ENCODE data around the gene RBBP9.
"Not testable (repeated sequence)": the region's sequence is repeated elsewhere in the genome, so short reads cannot be mapped to it uniquely, and the experiment has no call there.

The RBBP9 gene

DNA sequence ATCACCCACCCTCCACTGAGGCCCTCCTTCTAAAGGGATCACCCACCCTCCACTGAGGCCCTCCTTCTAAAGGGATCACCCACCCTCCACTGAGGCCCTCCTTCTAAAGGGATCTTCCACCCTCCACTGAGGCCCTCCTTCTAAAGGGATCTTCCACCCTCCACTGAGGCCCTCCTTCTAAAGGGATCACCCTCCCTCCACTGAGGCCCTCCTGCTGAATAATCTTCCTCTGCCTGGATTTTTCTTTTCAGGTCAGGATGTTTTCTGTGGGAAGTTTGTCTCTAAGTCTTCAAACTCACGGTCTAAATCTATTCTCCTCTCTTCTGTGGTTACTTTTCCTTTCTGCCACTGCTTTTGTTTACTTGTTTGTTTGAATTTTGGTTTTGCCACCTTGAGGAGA is 4.6 kb upstream of the RBBP9 start:
- DNase-seq, result not testable (repeated sequence)

DNA sequence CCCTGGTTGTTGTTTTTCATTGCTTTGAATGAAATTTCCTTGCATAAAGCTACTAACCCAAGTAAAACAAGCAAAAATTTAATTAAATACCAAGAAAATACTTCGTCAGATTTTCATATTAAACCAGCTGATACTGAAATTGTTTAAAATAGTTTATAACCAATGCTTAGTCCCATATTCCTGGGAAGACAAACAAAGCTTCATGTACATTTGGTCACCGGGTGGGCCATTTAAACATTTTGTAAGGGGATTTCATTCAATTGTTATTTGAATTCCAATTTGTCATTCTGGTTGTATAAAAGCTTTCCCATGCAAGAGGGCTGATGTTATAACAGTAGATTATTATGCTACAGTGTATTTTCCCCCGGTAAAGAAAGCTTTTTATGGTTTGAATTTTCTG is 578 bp upstream of the RBBP9 start:
- no peak for DNase-seq

GRCh38 chr20:18496042-18496441 is 983 bp downstream of the RBBP9 start:
- no peak for DNase-seq

DNA sequence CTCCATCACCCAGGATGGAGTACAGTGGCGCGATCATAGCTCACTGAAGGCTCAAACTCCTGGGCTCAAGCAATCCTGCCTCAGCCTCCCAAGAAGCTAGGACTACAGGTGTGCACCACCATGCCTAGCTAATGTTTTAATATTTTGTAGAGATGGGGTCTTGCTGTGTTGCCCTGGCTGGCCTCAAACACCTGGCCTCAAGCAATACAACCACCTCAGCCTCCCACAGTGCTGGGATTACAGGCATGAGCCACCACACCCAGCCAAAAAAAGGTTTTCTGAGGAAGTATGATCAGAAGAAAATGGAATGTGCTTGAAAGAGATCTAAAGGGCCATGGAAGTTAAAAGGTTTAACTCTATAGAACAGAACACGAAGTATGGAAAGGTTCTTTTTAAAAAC is 8.7 kb downstream of the RBBP9 start:
- no peak for DNase-seq

- no peak for DNase-seq
These were observed 15.4 kb downstream of the RBBP9 start for GRCh38 chr20:18481596-18481995.

DNA sequence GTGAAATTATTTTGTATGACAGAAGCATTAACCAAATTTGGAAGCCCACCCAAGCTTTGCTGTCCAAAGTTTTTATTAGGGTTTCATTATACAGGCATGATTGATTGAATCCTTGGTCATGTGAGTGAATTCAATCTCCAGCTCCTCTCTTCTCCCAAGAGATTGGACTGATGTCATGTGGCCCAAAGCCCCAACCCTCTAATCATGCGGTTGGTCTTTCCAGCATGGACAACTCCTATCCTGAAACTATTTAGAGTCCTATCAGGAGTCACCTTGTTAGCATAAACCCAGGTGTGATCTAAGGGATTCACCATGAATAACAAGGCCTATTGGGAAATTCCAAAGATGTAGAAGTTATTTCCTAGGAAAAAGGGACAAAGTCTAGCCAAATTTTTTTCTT is 19.2 kb downstream of the RBBP9 start:
- no peak for DNase-seq

DNA sequence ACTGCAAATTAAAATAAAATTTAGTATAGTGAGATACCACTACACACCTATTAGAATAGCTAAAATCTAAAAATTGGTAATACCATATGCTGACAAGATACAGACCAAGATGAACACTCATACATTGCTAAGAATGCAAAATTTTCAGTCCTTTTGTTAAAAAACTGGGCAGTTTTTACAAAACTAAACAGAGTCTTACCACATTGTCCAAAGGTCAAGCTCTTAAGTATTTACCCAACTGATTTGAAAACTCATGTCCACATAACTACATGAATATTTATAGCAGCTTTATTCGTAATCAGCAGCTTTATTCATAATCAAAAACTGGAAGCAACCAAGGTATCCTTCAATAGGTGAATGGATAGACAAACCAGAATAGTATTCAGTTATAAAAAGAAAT is 19.8 kb downstream of the RBBP9 start:
- no peak for DNase-seq

GRCh38 chr20:18466894-18467730 is 29.9 kb downstream of the RBBP9 start, which contains the start of the genes DZANK1 and POLR3F:
TSS of gene DZANK1 (minus strand) at chr20:18467030. CDS start at chr20:18465358, 1,672 bp downstream.
TSS of gene POLR3F (plus strand) at chr20:18467390. CDS start at chr20:18467507, 117 bp downstream.
- DNase-seq, result peak; percentile 88

DNA sequence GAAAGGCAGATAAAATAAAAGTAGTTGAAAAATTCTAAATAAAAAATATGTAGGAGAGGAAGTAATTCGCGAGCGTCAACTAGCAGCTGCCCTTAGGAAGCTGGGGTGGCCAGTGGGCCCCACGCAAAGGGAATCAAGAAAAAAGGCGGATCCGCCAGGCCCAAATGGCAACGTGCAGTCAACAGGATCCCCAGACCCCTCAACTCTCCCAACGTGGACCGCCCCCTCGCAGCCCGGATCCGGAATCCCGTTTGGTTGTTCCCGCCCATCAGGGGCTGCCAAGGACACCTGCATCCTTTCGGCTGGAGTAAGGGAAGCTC is 30.5 kb downstream of the RBBP9 start:
- peak; percentile 64 for DNase-seq

DNA sequence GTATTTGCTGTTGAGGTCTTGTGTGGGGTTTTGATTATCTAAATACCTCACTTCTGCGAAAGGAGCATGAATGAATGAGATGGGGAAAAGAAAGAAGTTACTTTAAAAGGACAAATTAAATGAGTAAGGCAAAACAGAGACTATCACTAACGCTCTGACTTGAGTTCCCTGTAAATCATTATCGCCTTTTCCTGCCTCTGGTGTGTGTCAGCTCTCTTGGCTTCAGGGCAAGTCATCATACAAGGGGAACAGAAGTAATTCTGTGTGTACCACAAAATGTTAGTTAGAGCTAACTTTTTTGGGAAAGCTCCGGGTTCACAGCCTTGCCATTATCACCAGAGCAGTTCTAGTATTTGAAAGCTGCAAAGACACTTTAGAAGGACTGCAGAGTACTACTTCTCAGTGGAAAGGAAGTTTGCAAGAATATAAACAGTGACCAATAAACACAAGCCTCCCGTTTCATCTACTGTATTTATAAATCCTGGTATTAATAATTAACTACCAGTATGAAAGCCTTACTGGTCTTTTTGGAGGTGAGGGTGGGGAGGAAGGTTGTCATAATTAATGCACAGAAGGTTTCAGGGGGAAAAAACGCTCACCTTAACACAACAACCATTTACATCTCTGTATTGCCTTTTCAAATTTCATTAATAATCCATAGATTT is 31.4 kb downstream of the RBBP9 start:
- DNase-seq, result no peak

DNA sequence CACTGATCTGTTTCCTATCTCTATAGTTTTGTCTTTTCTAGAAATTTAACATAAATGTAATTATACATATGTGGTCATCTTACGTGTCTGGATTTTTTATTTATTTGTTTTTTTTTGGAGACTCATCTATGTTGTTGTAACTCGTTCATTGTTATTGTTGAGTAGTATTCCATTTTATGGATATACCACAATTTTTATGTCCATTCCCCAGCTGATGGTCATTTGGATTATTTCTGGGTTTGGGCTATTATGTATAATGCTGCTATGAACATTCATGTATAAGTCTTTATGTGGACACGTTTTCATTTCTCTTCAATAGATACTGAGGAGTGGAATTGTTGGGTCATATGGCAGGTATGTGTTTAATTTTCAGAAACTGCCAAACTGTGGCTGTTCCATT is 40.4 kb downstream of the RBBP9 start:
- no peak for DNase-seq

- no peak for DNase-seq
These were observed 53.1 kb downstream of the RBBP9 start for GRCh38 chr20:18443886-18444285.

DNA sequence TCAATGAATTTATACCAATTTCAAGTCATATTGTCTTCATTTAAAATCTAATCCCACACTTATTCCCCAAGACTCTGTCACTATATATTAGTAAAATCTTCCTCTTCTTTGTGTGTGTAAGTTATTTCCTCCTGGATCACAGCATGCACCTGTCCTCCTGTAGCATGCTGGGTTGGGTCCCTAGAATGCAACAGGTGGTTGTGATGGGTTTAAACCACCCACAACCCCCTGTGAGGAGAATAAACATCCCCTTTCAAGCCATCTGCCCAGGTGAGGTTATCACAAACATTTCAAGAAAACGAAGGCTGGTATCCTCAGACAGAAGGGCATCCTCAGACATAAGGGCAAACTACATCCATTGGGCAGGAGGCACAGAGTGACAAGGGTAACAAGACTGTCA is 56.6 kb downstream of the RBBP9 start:
- no peak for DNase-seq

- no peak for DNase-seq
These were observed 60.2 kb downstream of the RBBP9 start for GRCh38 chr20:18436847-18437246.
